ENCODE results near the gene UNC13D. TPM values are rescaled to one million over a fixed set of nuclear protein-coding genes. Genes with fewer than 3 reads are reported as not detected.

The UNC13D gene
- total RNA-seq, 1 experiment from 2014 or later, result 12.7 TPM

GRCh38 chr17:75874323-75875181 is 30.3 kb upstream of the UNC13D start:
- in situ Hi-C loops (cut with HindIII; ENCODE audit: low pct_unique_long_range_greater_than_20kb, low sequenced_read_pairs) (no loop called here), intact Hi-C loops (cut with micrococcal nuclease; ENCODE audit: unreplicated experiment) (no loop called here)
- Histone ChIP-seq H3K36me3 (ENCODE audit: control insufficient read depth, insufficient read depth, low read length) (no peaks in the 10 kb centered on the region; the same call in 1 of the 2 replicates), H3K27me3 (ENCODE audit: control insufficient read depth, insufficient read depth, low read length) (no peaks in the 10 kb centered on the region), H3K4me3 (ENCODE audit: low read depth in 2 of 2, low read length in 2 of 2) (no peak overlapping the region), H3K4me1 (ENCODE audit: control insufficient read depth, insufficient read depth, low read length) (peaks cover 37% of the 10 kb centered on the region), H3K9me3 (ENCODE audit: control insufficient read depth, insufficient read depth, low read depth, low read length) (no peaks in the 10 kb centered on the region), H3K27ac (ENCODE audit: low read length) (peak overlapping the region; percentile 88; the same call in 1 of the 2 replicates)
- ChIA-PET POLR2A (interaction anchor here (0.6 kb wide), 1 partner anchor 12 kb away, joined by 3 read pairs; no protein-coding TSS in a partner anchor), CTCF (interaction anchor here (0.6 to 1.0 kb wide), 2 partner anchors 13 to 122 kb away, joined by 3 to 6 read pairs; no protein-coding TSS in a partner anchor)
- no peak; the same call in 1 of the 2 replicates for TF ChIP-seq POLR2AphosphoS5 (IDR thresholded peaks at IDR 0.05; ENCODE audit: low read depth, low read length)
- peak; percentile 68 to 73 for TF ChIP-seq REST (IDR thresholded peaks at IDR 0.05; ENCODE audit: insufficient read depth in 1 of 2, low read depth in 2 of 2, low read length in 1 of 2)
- no TSS peak for BruUV-seq (replicated peaks)
- DNase-seq (ENCODE audit: low read depth, low spot score) (no peak), ATAC-seq (no peak)

DNA sequence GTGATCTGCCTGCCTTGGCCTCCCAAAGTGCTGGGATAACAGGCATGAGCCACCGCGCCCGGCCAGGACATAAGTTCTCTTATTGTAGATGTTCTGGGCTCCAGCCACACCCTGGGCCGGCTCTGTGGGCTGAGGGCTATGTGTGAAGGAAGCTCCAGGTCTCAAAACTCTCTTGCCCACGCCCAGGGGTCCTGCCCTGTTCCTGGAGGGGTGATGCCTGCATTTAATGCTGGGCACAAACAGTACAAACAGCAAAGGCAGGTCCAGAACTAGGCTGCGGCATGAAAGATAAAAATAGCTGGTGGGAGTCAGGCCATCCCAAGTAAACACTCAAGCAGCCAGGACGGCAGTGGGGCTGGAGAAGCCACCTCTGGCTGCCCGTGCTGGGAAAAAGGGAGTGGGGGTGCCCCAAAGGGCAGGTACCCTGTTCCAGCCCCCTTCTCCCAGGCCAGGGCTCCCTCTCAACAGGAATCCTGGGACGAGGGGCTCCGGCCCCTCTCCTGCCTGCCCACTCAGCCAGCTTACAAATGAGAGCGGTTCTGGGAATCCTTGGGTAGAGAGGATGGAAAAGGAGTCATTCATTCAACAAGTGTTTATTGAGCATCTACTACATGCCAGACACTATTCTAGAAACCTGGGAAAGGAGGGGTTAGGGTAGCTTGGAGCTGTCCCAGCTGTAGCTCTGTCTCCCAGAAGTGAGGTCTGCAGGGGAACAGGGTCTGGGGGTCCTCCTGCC is 29.6 kb upstream of the UNC13D start:
- DNase-seq (ENCODE audit: low read depth, low spot score), result no peak
- peak overlapping the region; percentile 60 for H3K27ac ChIP-seq (ENCODE audit: low read length)
- intact Hi-C loops (cut with micrococcal nuclease; ENCODE audit: unreplicated experiment), result no loop called here

More for the DNA sequence above, 29.6 kb upstream of the UNC13D start:
- ATAC-seq, result no peak
- Histone ChIP-seq H3K27me3 (ENCODE audit: control insufficient read depth, insufficient read depth, low read length) (no peaks in the 10 kb centered on the region), H3K4me3 (ENCODE audit: low read depth in 2 of 2, low read length in 2 of 2) (no peak overlapping the region), H3K9me3 (ENCODE audit: control insufficient read depth, insufficient read depth, low read depth, low read length) (no peaks in the 10 kb centered on the region), H3K36me3 (ENCODE audit: control insufficient read depth, insufficient read depth, low read length) (no peaks in the 10 kb centered on the region; the same call in 1 of the 2 replicates), H3K4me1 (ENCODE audit: control insufficient read depth, insufficient read depth, low read length) (peaks cover 41% of the 10 kb centered on the region)
- BruUV-seq (replicated peaks), result no TSS peak
- in situ Hi-C loops (cut with HindIII; ENCODE audit: low pct_unique_long_range_greater_than_20kb, low sequenced_read_pairs), result no loop called here
- CTCF ChIA-PET, result interaction anchor here (1.0 to 1.2 kb wide), 2 partner anchors 13 to 18 kb away, joined by 3 to 5 read pairs; partner anchors contain the start of gene WBP2
- POLR2A ChIA-PET, result interaction anchor here (0.6 to 1.5 kb wide), 2 partner anchors 13 to 18 kb away, joined by 3 to 4 read pairs; partner anchors contain the start of gene WBP2
- TF ChIP-seq CTCF (IDR thresholded peaks at IDR 0.05) (no peak), TCF7L2 (IDR thresholded peaks at IDR 0.05; ENCODE audit: low read depth, low read length) (no peak), REST (IDR thresholded peaks at IDR 0.05; ENCODE audit: insufficient read depth in 1 of 2, low read depth in 2 of 2, low read length in 1 of 2) (no peak), SIN3A (IDR thresholded peaks at IDR 0.05; ENCODE audit: borderline replicate concordance, insufficient read depth, low read depth, low read length) (no peak), POLR2AphosphoS5 (IDR thresholded peaks at IDR 0.05; ENCODE audit: low read depth, low read length) (no peak)
